Dedifferentiated amniotic fluid mesenchymal stem cell (primary cell): ENCODE measurements around the gene SCO2.

ENCODE experiments used
- DNase-seq: peaks from one replicate; pipeline ENCODE4 v3.0.0-alpha.2; 2016; ENCODE audit errors: extremely low spot score

Gene SCO2

GRCh38 chr22:50476868-50477267, 48.5 kb downstream of the SCO2 start:
- no peak for DNase-seq

GRCh38 chr22:50475652-50476002, 49.8 kb downstream of the SCO2 start:
- no peak for DNase-seq

- peak; percentile 80 for DNase-seq
Measured at GRCh38 chr22:50474710-50475651, 50.4 kb downstream of the SCO2 start, which contains the start of gene SBF1. SBF1 (minus strand) TSS chr22:50475035; CDS start chr22:50474840, 195 bp downstream.

GRCh38 chr22:50473855-50474671, 51.3 kb downstream of the SCO2 start:
- peak; percentile 17 for DNase-seq
